Mesendoderm (in vitro differentiated cells): Measurements from ENCODE around the gene PRAMEF4. TPM values are rescaled to one million over a fixed set of nuclear protein-coding genes. Genes with fewer than 3 reads are reported as not detected.
"Not testable (repeated sequence)": the region's sequence is repeated elsewhere in the genome, so short reads cannot be mapped to it uniquely, and the experiment has no call there.

Experiments
- DNase-seq: peaks from one replicate; pipeline ENCODE4 v3.0.0; 2013
- H2AK5ac ChIP-seq: 2 replicates; pipeline ENCODE4 v1.6.1; 2013; ENCODE audit warnings: low read length, inconsistent platforms
- H2BK120ac ChIP-seq: 2 replicates; pipeline ENCODE4 v1.6.1; 2013; ENCODE audit warnings: low read depth, mild to moderate bottlenecking, low read length, moderate library complexity, mixed read lengths
- H2BK15ac ChIP-seq: replicated peaks from 2 replicates; pipeline ENCODE4 v1.6.1; 2013; ENCODE audit warnings: low read depth, mild to moderate bottlenecking, moderate library complexity
- H2BK5ac ChIP-seq: 2 replicates; pipeline ENCODE4 v1.6.1; 2013; ENCODE audit warnings: low read length, inconsistent platforms
- H3K18ac ChIP-seq: 2 replicates; pipeline ENCODE4 v1.6.1; 2013; ENCODE audit warnings: mild to moderate bottlenecking, low read length, mixed read lengths
- H3K23ac ChIP-seq: one replicate; pipeline ENCODE4 v1.6.1; 2013; ENCODE audit warnings: low read length
- H3K27ac ChIP-seq: 2 replicates; pipeline ENCODE4 v1.5.1; 2013; ENCODE audit warnings: low read depth, mild to moderate bottlenecking, inconsistent platforms, low read length, moderate library complexity
- H3K27me3 ChIP-seq: 2 replicates; pipeline ENCODE4 v1.6.1; 2013; ENCODE audit warnings: low read length, control low read depth, mild to moderate bottlenecking, inconsistent platforms; ENCODE audit not compliant: insufficient read depth, poor library complexity
- H3K36me3 ChIP-seq: 2 replicates; pipeline ENCODE4 v1.6.1; 2013; ENCODE audit warnings: low read length, inconsistent platforms; ENCODE audit not compliant: control insufficient read depth, insufficient read depth
- H3K4ac ChIP-seq: one replicate; pipeline ENCODE4 v1.6.1; 2013; ENCODE audit warnings: low read depth, mild to moderate bottlenecking, low read length, moderate library complexity
- H3K4me1 ChIP-seq: 2 replicates; pipeline ENCODE4 v1.6.1; 2013; ENCODE audit warnings: low read depth, low read length, inconsistent platforms; ENCODE audit not compliant: control insufficient read depth
- H3K4me2 ChIP-seq: 2 replicates; pipeline ENCODE4 v1.6.1; 2013; ENCODE audit warnings: low read length
- H3K4me3 ChIP-seq: 2 replicates; pipeline ENCODE4 v1.5.1; 2013; ENCODE audit warnings: mild to moderate bottlenecking, low read length
- H3K56ac ChIP-seq: one replicate; pipeline ENCODE4 v1.6.1; 2013; ENCODE audit warnings: low read length
- H3K79me1 ChIP-seq: 2 replicates; pipeline ENCODE4 v1.6.1; 2013; ENCODE audit warnings: low read length, inconsistent platforms
- H3K79me2 ChIP-seq: 2 replicates; pipeline ENCODE4 v1.6.1; 2013; ENCODE audit warnings: mild to moderate bottlenecking, low read length; ENCODE audit not compliant: control insufficient read depth, insufficient read depth
- H3K9ac ChIP-seq: 2 replicates; pipeline ENCODE4 v1.6.1; 2013; ENCODE audit warnings: low read length, inconsistent platforms
- H4K5ac ChIP-seq: one replicate; pipeline ENCODE4 v1.6.1; 2013; ENCODE audit warnings: low read length
- H4K8ac ChIP-seq: one replicate; pipeline ENCODE4 v1.6.1; 2013; ENCODE audit warnings: low read depth, mild to moderate bottlenecking, control low read depth, low read length, moderate library complexity
- WGBS: extraction: QIAGEN DNeasy Blood & Tissue Kit; methylation state at CpG from one replicate; pipeline ENCODE4 v1.1.7; 2013; ENCODE audit warnings: low lambda C conversion rate, missing lambda C conversion rate; ENCODE audit not compliant: insufficient coverage; ENCODE audit errors: extremely low coverage; 5-methylcytosine and 5-hydroxymethylcytosine counted together
- small RNA-seq: library from polyadenylated mRNA; stranded (forward); fragments of <200 nt; extraction: miRNeasy Mini kit (QIAGEN cat#:217004); gene quantifications from one replicate; pipeline ENCODE3, GENCODE V24; 2013; ENCODE audit not compliant: insufficient read depth

Gene PRAMEF4

DNA sequence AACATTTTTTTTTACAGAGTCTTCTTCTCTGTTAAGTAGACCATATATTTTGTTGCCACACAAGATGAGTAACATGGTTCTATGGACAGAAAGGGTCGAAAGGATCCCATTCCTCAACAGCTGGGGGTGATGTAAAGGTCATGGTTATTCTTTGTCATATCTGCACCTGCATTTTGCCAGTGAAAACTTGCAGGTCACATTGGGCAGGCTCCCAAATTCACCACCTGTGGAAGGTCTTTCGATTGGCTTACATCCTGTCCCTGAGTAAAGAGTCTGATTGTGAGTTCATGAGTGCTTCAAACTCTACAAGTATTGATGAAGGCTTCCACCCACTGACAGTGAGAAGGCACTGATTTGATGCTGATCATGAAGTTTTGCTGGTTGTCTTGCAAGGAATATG is 52.8 kb downstream of the PRAMEF4 start:
- H2BK5ac ChIP-seq, H2AK5ac ChIP-seq, H3K9ac ChIP-seq, H4K8ac ChIP-seq, H2BK15ac ChIP-seq, H3K4me2 ChIP-seq, H3K36me3 ChIP-seq, H3K27ac ChIP-seq, H2BK120ac ChIP-seq, H3K79me1 ChIP-seq, H3K18ac ChIP-seq, H3K27me3 ChIP-seq, H3K4me1 ChIP-seq, H3K23ac ChIP-seq, DNase-seq, H3K4me3 ChIP-seq, H3K56ac ChIP-seq, H3K79me2 ChIP-seq, H4K5ac ChIP-seq, H3K4ac ChIP-seq: not testable (repeated sequence)
- WGBS: no CpG with 5 or more reads among the region's 2 CpGs

- not testable (repeated sequence) for H3K4me2 ChIP-seq, H3K18ac ChIP-seq, H2BK5ac ChIP-seq, H3K9ac ChIP-seq, H2AK5ac ChIP-seq, H4K5ac ChIP-seq, H3K56ac ChIP-seq, H3K79me2 ChIP-seq, DNase-seq, H3K23ac ChIP-seq, H3K4me1 ChIP-seq, H2BK120ac ChIP-seq, H2BK15ac ChIP-seq, H3K4me3 ChIP-seq, H3K27me3 ChIP-seq, H3K27ac ChIP-seq, H3K4ac ChIP-seq, H3K79me1 ChIP-seq, H4K8ac ChIP-seq, H3K36me3 ChIP-seq
- no CpG with 5 or more reads among the region's 3 CpGs for WGBS
Measured at GRCh38 chr1:12831310-12831709, 54.7 kb downstream of the PRAMEF4 start, which contains the start of gene PRAMEF11. PRAMEF11 (minus strand) TSS chr1:12831410; CDS start chr1:12828789, 2,621 bp downstream.

Small RNA genes lying within 50 kb of the gene (small RNA-seq; reads per million reads assigned to genes)
- not detected for gene RNU6-1072P
